Panc1 (cell line): ENCODE results near the gene SLC38A10.
A peak's percentile ranks its signal among the peaks of the same experiment; 100 is the strongest.

Source experiments
- CTCF ChIP-seq: fragments of 450-650 bp; IDR thresholded peaks from 2 replicates; pipeline ENCODE4 v1.5.1; 2017; ENCODE audit warnings: mild to moderate bottlenecking
- POLR2AphosphoS5 ChIP-seq: IDR thresholded peaks from 2 replicates; pipeline ENCODE4 v1.6.1; 2012; ENCODE audit warnings: mild to moderate bottlenecking, low read depth, low read length, moderate library complexity
- REST ChIP-seq, 2 experiments: IDR thresholded peaks; 2 replicates each; pipeline ENCODE4 v1.6.1; 2011 to 2012; ENCODE audit warnings: low read depth in 2 of 2, control low read depth in 1 of 2, low read length in 1 of 2, mild to moderate bottlenecking in 1 of 2, moderate library complexity in 1 of 2; ENCODE audit not compliant: insufficient read depth in 1 of 2
- SIN3A ChIP-seq: IDR thresholded peaks from 2 replicates; pipeline ENCODE4 v1.6.1; 2012; ENCODE audit warnings: low read depth, mild to moderate bottlenecking, low read length, moderate library complexity, borderline replicate concordance; ENCODE audit not compliant: insufficient read depth
- TCF7L2 ChIP-seq: IDR thresholded peaks from 2 replicates; pipeline ENCODE4 v1.6.1; 2011; ENCODE audit warnings: mild to moderate bottlenecking, low read depth, low read length, inconsistent platforms

- TF ChIP-seq CTCF = no peak
- peak; percentile 98 for TF ChIP-seq POLR2AphosphoS5
- no peak for TF ChIP-seq REST (IDR thresholded peaks at IDR 0.05; ENCODE audit: insufficient read depth in 1 of 2, low read depth in 2 of 2, low read length in 1 of 2)
- peak; percentile 92 for TF ChIP-seq SIN3A
- TF ChIP-seq TCF7L2 = no peak
Measured at GRCh38 chr17:81295031-81295675, at the start of gene SLC38A10.
